ENCODE measurements around the gene DDAH1. TPM values are rescaled to one million over a fixed set of nuclear protein-coding genes. Genes with fewer than 3 reads are reported as not detected.
"Not testable (repeated sequence)": the region's sequence is repeated elsewhere in the genome, so short reads cannot be mapped to it uniquely, and the experiment has no call there.

The DDAH1 gene
- polyA plus RNA-seq (2013, experiment 1 of 2; ENCODE audit: insufficient read length): 99.1 TPM
- 142 TPM for polyA plus RNA-seq (2013, experiment 2 of 2; ENCODE audit: insufficient read length)

GRCh38 chr1:85465099-85465785 is at the start of gene DDAH1:
Gene DDAH1 (minus strand): TSS chr1:85465159. CDS start chr1:85465045, 114 bp downstream.
- peak; percentile 56 for DNase-seq

- DNase-seq: not testable (repeated sequence)
Measured at GRCh38 chr1:85513998-85514397, 49.0 kb upstream of the DDAH1 start.

- DNase-seq: peak; percentile 90
Measured at GRCh38 chr1:85504417-85504816, 39.5 kb upstream of the DDAH1 start.

DNA sequence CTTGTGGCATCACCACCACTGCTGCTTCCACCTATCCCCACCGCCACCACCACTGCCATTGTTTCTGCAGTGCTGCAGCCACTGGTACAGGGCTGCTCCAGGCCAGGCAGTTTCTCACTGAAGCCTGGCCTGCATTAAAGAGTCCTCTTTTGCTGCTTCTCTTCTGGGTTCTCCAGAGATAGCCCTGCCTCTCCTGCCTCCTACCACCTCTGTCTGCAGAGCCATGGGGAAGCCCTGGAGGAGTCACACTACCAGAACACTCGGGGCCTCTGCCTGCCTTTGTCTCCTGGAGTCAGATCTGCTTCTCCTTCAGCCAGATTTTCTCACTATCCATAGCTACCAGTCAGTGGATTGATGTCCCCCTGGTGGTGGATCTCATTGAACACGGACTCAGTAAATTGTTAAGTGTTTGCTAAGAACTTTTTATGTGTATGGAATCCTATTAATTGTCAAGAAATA is 37.7 kb upstream of the DDAH1 start:
- DNase-seq: peak; percentile 57

DNA sequence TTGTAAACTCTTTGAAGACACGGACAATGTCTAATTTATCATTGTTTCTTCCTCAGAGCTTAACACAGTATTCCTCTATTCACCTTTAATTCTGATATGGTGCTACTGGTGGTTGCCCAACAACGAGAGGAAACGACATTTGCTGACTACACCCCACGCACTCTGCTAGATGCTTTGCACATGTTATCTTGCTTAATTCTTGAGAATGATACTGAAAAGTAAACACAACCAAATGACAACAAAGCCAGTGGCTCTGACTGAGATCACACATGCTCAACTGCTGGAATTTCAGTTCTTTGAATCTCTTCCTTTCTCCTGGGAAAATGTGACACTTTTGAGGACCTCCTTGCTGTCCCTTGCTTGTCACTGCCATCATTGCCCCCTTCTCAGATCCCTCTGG is 37.2 kb upstream of the DDAH1 start:
- DNase-seq: peak; percentile 23

DNA sequence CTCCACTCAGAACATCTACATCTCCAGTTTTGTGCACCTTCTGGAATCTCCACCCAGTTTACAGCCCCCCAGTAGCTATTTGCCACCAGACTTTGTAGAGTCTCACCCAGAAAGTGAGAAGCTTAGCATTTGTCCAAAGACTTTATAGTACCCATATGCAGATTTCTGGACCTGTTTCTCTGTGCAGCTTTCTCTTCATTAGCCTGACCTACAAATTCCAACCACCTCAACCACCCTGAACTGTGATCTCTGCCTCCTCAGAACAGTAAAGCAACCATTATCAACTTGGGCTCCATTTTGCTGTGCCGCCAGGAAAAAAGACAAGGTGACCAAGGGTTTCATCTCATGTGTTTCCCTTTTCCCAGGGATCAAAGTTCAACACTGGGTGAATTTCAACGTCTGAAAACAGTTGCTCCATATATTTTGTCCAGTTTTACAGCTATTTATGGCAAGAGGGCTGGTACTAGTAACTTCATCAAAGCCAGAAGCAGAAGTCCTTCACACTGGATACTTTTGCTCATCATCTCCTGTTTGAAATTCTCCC is 36.5 kb upstream of the DDAH1 start:
- DNase-seq: no peak

DNA sequence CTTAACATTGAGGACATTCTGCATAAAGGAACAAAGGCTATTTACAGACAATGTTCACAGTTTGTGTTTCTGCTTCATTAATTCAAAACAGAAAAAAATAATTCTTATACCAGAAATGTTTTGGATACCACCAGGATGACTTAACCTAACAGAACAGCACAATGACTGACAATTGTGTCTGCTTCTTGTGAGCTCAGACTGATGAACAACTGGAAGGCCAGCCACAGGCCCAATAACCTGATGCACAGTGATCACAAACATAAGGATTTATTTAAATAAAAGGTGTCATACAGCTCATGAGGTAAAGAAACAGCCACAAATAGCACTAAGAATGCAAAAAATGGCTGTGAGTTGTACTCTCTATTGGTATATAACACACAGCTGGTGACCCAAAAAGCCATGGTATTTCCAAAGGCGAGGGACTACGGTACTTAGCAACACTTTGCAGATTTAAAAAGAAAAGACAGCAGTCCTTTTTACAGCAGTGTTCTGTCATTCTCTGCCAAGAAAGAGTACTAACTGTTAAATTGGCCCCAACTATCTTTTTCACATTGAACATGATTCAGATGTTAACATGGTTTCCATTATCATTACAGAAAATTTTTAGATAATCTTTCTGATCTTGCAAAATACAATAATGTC is 32.1 kb upstream of the DDAH1 start:
- DNase-seq: peak; percentile 57

DNA sequence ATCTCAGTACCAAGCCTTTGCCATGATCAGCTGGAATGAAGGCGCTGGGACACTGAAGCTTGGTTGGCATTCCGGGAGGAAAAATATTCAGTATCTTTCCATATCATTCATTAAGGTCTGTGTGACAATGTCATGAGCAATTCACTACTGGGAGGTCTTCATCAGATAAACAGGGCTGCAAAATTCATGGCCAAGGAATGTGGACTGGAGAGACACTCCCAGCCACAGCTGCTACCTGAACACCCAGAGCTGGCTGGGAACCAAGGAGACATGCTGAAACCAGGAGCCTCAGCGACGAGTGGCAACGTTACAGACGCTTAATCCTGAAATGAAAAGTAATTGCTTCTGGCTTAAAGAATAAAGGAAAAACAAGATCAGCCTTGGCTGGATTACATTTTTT is 30.6 kb upstream of the DDAH1 start:
- DNase-seq: peak; percentile 83

- DNase-seq: peak; percentile 19
Measured at GRCh38 chr1:85494904-85495266, 29.9 kb upstream of the DDAH1 start.

GRCh38 chr1:85494074-85494903 is 29.3 kb upstream of the DDAH1 start:
- DNase-seq: no peak

GRCh38 chr1:85490270-85490985 is 25.5 kb upstream of the DDAH1 start:
- DNase-seq: no peak

DNA sequence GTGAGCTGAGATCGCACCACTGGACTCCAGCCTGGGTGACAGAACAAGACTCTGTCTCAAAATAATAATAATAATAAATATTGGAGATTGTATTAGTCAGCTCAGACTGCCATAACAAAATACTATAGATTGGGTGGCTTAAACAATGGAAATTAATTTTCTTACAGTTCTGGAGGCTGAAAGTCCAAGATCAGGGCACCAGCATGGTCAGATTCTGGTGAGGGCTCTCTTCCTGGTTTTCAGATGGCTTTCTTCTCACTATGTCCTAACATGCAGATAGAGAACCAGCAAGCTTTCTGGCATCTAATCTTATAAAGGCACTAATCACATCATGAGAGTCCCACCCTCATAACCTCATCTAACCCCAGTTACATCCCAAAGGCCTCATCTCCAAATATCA is 23.2 kb upstream of the DDAH1 start:
- DNase-seq: no peak

DNA sequence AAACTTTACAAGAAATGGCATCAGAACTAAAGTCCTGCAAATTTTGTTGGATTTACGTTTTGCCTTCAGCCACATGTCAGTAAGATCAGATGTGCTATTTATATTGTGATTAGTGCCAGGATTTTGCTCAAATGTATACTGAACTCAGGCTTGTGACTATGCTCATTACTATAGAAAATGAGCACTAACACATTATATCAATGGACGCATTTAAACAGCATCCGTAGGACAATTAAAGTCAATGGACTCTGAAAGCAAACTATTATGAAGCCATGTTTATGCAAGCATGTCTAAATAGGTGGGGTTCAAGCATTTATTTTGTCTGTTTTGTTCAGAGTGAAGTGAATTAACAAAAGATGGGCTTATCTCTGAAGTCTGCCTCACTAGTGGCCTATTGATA is 20.6 kb upstream of the DDAH1 start:
- DNase-seq: no peak

DNA sequence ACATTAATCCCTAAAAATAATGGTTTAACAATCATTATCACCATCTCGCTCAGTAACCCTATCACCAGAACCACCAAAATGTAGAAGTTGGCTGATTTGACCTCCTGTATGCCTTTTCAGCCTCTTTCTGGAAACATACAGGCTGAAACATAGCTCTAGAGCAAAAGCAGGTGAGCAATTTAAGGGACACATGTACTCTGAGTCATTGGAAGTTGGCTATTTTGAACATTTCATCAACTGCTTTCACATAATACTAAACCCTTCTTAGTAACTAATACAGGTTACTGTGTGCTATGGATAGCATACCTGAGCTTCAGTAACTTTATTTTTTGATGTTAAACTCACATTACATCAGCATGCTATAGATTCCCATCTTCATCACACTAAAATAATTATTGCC is 19.8 kb upstream of the DDAH1 start:
- DNase-seq: no peak

DNA sequence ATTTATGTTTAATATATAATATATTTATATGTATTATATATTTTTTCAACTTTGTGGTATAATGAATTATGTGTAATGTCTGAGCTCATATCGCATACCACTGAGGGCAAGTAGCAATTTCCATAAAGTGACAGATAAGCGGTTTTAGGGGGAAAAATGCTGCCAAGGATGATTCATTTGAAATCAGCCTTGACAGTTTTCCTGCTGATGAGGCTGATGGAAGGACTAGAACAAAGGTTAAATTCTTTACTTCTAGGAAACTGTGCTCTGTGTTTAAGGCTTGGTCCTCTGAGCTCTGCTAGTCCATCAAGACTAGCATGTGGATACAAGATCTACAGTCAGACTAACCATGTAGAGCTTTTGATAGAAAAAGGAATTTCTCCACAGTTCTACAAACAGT is 19.3 kb upstream of the DDAH1 start:
- peak; percentile 57 for DNase-seq

- no peak for DNase-seq
Measured at GRCh38 chr1:85481688-85482087, 16.7 kb upstream of the DDAH1 start.

GRCh38 chr1:85480566-85480965 is 15.6 kb upstream of the DDAH1 start:
- no peak for DNase-seq

- DNase-seq: no peak
Measured at GRCh38 chr1:85479491-85479890, 14.5 kb upstream of the DDAH1 start.

DNA sequence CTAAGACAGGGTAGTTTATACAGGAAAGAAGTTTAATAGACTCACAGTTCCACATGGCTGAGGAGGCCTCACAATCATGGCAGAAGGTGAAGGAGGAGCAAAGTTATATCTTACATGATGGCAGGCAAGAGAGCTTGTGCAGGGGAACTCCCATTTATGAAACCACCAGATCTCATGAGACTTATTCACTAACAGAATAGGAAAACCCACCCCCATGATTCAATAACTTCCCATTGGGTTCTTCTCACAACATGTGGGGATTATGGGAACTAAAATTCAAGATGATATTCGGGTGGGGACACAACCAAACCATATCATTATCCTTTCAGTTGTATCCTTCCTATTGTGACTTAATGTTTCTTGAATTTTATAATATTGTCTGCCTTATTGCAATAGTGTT is 13.4 kb upstream of the DDAH1 start:
- no peak for DNase-seq

DNA sequence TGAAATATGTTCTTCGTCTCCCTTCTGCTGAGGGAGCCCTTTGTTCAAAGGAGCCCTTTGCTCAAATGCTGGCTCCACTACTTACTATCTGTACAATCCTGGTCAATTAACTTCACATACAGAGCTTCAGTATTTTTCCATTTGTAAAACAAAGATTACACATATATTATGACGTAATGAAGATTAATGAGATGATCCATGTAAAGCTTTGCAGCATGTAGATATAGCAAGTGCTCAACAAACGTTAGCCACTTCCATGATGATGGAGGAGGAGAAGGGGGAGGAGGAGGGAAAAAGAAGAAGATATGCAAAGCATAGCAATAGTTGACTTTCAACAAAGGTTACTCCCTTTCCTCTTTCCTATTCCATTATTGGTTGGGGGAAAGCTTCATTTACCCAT is 10.1 kb upstream of the DDAH1 start:
- no peak for DNase-seq

DNA sequence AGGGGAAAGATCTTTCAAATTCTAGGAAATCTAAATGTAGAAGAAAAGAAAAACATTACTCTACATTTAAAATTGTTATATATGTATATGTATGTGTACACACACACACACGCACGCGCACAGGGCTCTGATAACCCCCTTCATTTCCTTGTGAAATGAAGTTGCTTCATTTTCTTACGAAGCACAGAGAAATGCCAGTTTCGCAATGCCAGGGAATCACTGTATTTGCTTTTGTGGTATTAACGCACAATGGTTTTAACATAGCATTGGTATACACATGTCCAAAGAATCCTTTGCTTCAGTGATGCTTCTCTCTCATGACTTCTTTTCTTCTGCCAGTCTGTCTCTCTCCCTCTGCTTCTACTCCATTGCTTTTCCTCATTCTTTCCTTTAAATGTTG is 8.4 kb upstream of the DDAH1 start:
- DNase-seq: peak; percentile 60

GRCh38 chr1:85471558-85471957 is 6.6 kb upstream of the DDAH1 start:
- no peak for DNase-seq

All from fibroblast of skin of back (primary cell).